Activated CD4-positive, alpha-beta T cell treated with anti-CD3 and anti-CD28 coated beads for 36 hours (primary cell): ENCODE measurements around the gene KCNAB1. TPM values are rescaled to one million over a fixed set of nuclear protein-coding genes. Genes with fewer than 3 reads are reported as not detected.
"Not testable (repeated sequence)": the region's sequence is repeated elsewhere in the genome, so short reads cannot be mapped to it uniquely, and the experiment has no call there.

Experiments used
- ATAC-seq: fragments of 200-7000 bp; cut with Tn5 transposase; one replicate; pipeline ENCODE4 v1.10.0; 2021; ENCODE audit warnings: mild to moderate bottlenecking, moderate library complexity
- CTCF ChIA-PET: fragments of 350-600 bp; sonication (Branson Sonifier 250); formaldehyde crosslinking; loops from one replicate; lab custom pipeline; 2021; ENCODE audit warnings: antibody characterized with exemption; lab: Charles Lee
- POLR2A ChIA-PET: fragments of 350-600 bp; sonication (Branson Sonifier 250); formaldehyde crosslinking; loops from one replicate; lab custom pipeline; 2021; ENCODE audit warnings: antibody characterized with exemption, inconsistent platforms; lab: Charles Lee
- DNase-seq: peaks from one replicate; pipeline ENCODE4 v3.0.0-alpha.2; 2020
- H3K27ac Mint-ChIP-seq: one replicate; pipeline ENCODE4 v1.8.0; 2021; ENCODE audit warnings: mixed read lengths
- H3K27me3 Mint-ChIP-seq: one replicate; pipeline ENCODE4 v1.8.0; 2021; ENCODE audit warnings: mixed read lengths
- H3K36me3 Mint-ChIP-seq: one replicate; pipeline ENCODE4 v1.8.0; 2021; ENCODE audit warnings: low read depth, mixed read lengths
- H3K4me1 Mint-ChIP-seq: one replicate; pipeline ENCODE4 v1.8.0; 2021; ENCODE audit warnings: mixed read lengths
- H3K4me3 Mint-ChIP-seq: one replicate; pipeline ENCODE4 v1.8.0; 2021; ENCODE audit warnings: mild to moderate bottlenecking, moderate library complexity, mixed read lengths
- H3K9me3 Mint-ChIP-seq: one replicate; pipeline ENCODE4 v1.8.0; 2021; ENCODE audit warnings: low read depth, mixed read lengths
- intact Hi-C, 2 experiments: fragments of 100-400 bp; cut with DNase I in 1 of 2; cut with micrococcal nuclease in 1 of 2; formaldehyde crosslinking; loops; one replicate each; pipeline versions ENCODE4 v1.14.2 to v1.15.1; 2022 to 2024; cut with DNase I, micrococcal nuclease
- total RNA-seq, 2 experiments: library from RNA; stranded (reverse); gene quantifications; one replicate each; pipeline ENCODE4 v1.2.3, GENCODE V29; 2021

The KCNAB1 gene
- total RNA-seq, 2 experiments from 2014 or later = not detected

DNA sequence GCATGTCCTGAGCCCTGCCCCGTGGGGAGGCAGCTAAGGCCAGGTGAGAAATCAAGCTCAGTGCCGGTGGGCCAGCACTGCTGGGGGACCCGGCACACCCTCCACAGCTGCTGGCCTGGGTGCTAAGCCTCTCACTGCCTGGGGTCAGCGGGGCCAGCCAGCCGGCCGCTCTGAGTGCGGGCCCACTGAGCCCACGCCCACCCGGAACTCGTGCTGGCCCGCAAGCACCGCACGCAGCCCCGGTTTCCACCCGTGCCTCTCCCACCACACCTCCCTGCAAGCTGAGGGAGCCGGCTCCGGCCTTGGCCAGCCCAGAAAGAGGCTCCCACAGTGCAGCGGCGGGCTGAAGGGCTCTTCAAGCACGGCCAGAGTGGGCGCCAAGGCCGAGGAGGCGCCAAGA lies 103.7 kb downstream of the KCNAB1 start:
- peaks cover 24% of the 10 kb centered on the region for H3K27me3 Mint-ChIP-seq
- H3K4me3 Mint-ChIP-seq, H3K4me1 Mint-ChIP-seq, H3K36me3 Mint-ChIP-seq, intact Hi-C loops, ATAC-seq, POLR2A ChIA-PET, DNase-seq, H3K27ac Mint-ChIP-seq, H3K9me3 Mint-ChIP-seq: not testable (repeated sequence)
- CTCF ChIA-PET = interaction anchor here (1.3 kb wide), 1 partner anchor 99 kb away, joined by 3 read pairs; no protein-coding TSS in a partner anchor

DNA sequence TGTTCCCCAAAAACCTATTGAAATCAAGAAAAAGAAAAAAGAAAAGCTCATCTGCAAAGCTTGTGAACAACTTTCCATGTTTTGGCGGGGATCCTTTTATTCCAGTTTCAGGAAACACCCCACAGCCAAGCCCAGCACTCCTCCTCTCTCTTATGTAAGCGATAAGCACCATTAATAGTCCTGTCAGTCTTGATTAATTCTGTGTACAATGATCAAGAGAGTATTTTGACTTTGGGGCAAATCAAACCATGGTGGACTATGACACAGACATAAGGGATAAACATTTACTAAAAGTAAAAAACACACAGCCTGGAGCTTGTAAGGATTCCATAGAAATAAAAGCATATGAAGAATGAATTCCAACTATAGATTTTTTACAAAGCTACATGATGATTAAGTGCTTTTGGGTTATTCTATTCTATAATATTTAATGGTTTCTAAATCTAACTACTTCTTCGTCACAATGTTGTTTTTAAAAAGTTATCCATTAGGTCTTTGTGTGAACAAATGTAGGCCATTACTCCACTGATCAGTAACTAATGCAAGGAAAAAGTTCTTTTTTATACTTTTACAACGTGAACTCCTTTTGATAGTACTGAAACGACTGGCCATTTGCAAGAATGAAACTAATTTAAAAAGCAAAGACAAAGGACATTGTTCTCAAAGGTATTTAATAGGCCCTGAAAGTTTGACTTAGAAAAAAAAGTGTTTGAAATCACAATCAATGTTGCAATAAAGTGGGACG lies 106.5 kb downstream of the KCNAB1 start:
- no peak overlapping the region for H3K4me3 Mint-ChIP-seq
- intact Hi-C loops = no loop called here
- no peak overlapping the region for H3K27ac Mint-ChIP-seq
- POLR2A ChIA-PET = no interaction called here
- no peak for ATAC-seq
- no peak for DNase-seq
- peaks cover 15% of the 10 kb centered on the region for H3K27me3 Mint-ChIP-seq
- no peaks in the 10 kb centered on the region for H3K9me3 Mint-ChIP-seq
- CTCF ChIA-PET = interaction anchor here (1.1 kb wide), 1 partner anchor 76 kb away, joined by 3 read pairs; no protein-coding TSS in a partner anchor
- H3K4me1 Mint-ChIP-seq = no peaks in the 10 kb centered on the region
- no peaks in the 10 kb centered on the region for H3K36me3 Mint-ChIP-seq

DNA sequence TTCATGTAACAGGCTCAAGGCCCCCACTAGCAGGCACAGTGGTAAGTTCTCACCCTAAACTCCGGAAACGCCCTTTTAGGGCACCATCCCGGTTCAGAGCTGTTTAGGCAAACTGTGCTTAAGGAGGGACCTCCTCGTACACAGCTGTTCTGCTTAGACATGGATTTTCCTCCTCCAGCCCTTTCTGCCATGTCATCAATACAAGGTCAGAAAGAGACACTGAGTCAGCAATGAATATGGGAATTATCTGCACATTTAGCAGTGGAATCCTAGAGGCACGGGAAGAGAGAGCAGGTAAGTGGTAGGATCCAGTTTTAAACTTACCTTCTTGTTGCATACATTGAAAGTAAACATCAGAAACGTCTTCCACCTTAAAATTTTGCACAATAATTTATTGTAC lies 107.3 kb downstream of the KCNAB1 start:
- POLR2A ChIA-PET = no interaction called here
- no peak for ATAC-seq
- CTCF ChIA-PET = no interaction called here
- no peaks in the 10 kb centered on the region for H3K9me3 Mint-ChIP-seq
- DNase-seq = no peak
- intact Hi-C loops = no loop called here
- H3K4me3 Mint-ChIP-seq = no peak overlapping the region
- H3K27ac Mint-ChIP-seq = no peak overlapping the region
- no peaks in the 10 kb centered on the region for H3K36me3 Mint-ChIP-seq
- H3K27me3 Mint-ChIP-seq = peaks cover 9% of the 10 kb centered on the region
- H3K4me1 Mint-ChIP-seq = no peaks in the 10 kb centered on the region

DNA sequence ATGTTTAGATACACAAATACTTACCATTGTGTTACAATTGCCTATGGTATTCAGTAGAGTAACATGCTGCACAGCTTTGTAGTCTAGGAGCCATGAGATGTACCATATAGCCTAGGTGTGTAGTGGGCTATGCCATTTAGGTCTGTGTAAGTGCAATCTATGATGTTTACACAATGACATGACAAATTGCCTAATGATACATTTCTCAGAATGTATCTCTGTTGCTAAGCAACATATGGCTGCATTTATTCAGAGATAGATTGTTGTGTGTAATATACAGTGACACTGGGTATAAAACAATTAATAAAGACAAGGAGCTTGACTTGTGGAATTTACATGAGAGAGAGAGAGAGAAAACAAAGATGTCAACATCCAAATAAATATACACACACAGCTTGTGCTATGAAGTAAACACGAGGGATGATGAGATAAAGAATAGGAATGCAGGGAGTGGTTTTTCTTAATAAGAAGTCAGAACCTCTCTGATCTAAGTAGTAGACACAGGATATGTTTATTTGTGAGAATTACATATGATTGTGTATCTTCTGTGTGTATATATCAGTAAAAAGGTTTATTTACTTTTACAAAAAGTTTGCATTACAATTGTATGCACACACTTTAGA lies 110.0 kb downstream of the KCNAB1 start:
- no peak overlapping the region for H3K27ac Mint-ChIP-seq
- H3K9me3 Mint-ChIP-seq = no peaks in the 10 kb centered on the region
- H3K4me3 Mint-ChIP-seq = no peak overlapping the region
- H3K27me3 Mint-ChIP-seq = peaks cover 17% of the 10 kb centered on the region
- DNase-seq (no peak), ATAC-seq (no peak)
- CTCF ChIA-PET = interaction anchor here (0.9 kb wide), 1 partner anchor 46 kb away, joined by 4 read pairs; no protein-coding TSS in a partner anchor
- H3K4me1 Mint-ChIP-seq = no peaks in the 10 kb centered on the region
- no peaks in the 10 kb centered on the region for H3K36me3 Mint-ChIP-seq
- intact Hi-C loops = no loop called here
- POLR2A ChIA-PET = no interaction called here

DNA sequence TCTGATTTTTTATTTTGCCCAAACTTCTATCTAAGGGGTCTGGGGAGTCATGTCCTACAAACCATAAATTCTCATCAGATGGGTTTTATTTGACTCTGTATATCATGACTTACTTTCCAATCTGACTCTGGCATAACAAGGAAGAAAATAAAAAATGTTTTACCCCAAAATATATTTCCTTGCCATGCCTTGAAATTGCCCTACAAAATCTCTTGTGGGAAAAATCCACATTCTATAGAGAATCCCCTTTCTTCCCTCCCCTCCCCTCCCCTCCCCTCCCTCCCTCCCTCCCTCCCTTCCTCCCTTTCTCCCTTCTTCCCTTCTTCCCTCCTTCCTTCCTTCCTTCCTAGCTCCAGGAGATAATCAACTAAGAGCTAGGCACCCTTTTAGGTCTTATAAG lies 110.8 kb downstream of the KCNAB1 start:
- peaks cover 16% of the 10 kb centered on the region for H3K27me3 Mint-ChIP-seq
- CTCF ChIA-PET = interaction anchor here (0.9 kb wide), 1 partner anchor 45 kb away, joined by 4 read pairs; no protein-coding TSS in a partner anchor
- H3K4me1 Mint-ChIP-seq, H3K27ac Mint-ChIP-seq, H3K9me3 Mint-ChIP-seq, POLR2A ChIA-PET, H3K4me3 Mint-ChIP-seq, H3K36me3 Mint-ChIP-seq, DNase-seq, intact Hi-C loops, ATAC-seq: not testable (repeated sequence)

DNA sequence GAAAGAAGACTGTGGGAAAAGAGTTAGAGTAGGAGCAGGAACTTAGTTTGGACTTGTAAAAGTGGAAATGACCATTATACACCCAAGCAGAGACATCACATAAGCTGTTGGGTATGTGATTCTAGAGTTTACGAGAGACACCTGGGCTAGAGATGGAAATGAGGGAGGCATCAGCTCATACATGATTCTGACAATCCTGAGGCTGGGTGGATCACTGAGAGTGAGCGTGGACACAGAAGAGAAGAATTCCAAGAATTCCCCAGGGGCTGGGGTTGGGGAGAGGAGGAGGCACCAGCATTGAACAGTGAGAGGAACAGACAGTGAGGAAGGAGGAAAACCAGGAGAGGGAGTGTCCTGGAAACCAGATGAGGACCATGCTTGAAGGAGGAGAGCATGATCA lies 113.5 kb downstream of the KCNAB1 start:
- no peak overlapping the region for H3K27ac Mint-ChIP-seq
- no peaks in the 10 kb centered on the region for H3K9me3 Mint-ChIP-seq
- H3K36me3 Mint-ChIP-seq = no peaks in the 10 kb centered on the region
- ChIA-PET POLR2A (no interaction called here), CTCF (no interaction called here)
- intact Hi-C loops = no loop called here
- no peak overlapping the region for H3K4me3 Mint-ChIP-seq
- H3K27me3 Mint-ChIP-seq = peaks cover 18% of the 10 kb centered on the region
- DNase-seq (no peak), ATAC-seq (no peak)
- no peaks in the 10 kb centered on the region for H3K4me1 Mint-ChIP-seq

DNA sequence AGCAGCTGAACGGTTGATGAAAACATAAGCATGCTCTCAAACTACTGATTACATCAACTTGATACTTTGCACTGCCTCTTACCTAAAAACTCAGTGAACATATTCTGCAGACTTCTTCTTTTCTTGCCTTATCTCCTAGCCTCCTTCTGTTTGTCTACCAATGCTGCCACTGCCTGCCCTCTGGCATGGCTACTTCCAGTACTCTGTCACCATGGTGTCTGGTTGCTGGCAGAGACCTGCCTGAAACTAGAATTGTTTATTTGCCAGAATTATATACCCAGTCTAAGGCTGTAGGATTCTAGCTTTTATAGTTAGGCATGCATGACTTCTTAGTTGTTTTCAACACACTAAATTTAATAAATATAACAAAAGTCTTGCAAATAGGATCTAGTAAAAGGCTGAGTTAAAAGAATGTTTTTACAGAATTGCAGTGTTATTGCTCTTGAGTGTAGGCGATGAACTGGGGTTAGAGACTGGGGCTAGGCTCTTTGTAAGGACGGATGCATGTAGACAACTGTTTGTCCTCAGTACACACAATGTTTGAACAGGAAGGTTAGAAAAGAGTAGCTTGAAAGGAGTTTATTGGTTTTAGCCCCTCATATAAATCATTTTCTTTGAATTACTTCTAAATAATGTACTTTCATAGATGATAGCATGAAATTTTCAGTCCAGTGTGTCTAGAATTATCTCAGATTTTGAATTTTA lies 116.3 kb downstream of the KCNAB1 start:
- ChIA-PET POLR2A (no interaction called here), CTCF (no interaction called here)
- Mint-ChIP-seq H3K27ac (no peak overlapping the region), H3K4me3 (no peak overlapping the region), H3K27me3 (peaks cover 13% of the 10 kb centered on the region), H3K9me3 (no peaks in the 10 kb centered on the region), H3K36me3 (no peaks in the 10 kb centered on the region), H3K4me1 (no peaks in the 10 kb centered on the region)
- no peak for DNase-seq
- intact Hi-C loops = no loop called here
- ATAC-seq = no peak

DNA sequence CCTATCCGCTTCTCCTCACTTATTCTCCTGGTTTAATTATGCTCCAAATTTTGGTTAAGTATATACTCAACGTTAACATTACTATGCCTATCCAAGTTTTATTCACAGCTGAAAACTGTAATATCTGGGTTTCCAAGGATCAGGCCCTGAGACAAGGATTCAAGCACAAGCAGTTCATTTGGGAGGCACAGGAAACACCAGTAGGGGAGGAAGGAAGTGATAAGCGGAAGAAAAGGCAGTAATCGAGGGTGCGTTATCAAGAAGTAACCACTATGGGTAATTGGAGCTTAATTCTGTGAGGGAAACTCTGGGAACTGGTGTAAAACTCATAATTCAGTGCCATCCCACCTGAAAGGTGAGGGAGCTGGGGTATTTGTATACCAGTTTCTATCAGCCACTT lies 120.3 kb downstream of the KCNAB1 start:
- H3K9me3 Mint-ChIP-seq = no peaks in the 10 kb centered on the region
- H3K4me3 Mint-ChIP-seq = no peak overlapping the region
- DNase-seq (no peak), ATAC-seq (no peak)
- peaks cover 9% of the 10 kb centered on the region for H3K27me3 Mint-ChIP-seq
- no peak overlapping the region for H3K27ac Mint-ChIP-seq
- intact Hi-C loops = no loop called here
- H3K4me1 Mint-ChIP-seq = no peaks in the 10 kb centered on the region
- ChIA-PET CTCF (no interaction called here), POLR2A (no interaction called here)
- H3K36me3 Mint-ChIP-seq = no peaks in the 10 kb centered on the region

DNA sequence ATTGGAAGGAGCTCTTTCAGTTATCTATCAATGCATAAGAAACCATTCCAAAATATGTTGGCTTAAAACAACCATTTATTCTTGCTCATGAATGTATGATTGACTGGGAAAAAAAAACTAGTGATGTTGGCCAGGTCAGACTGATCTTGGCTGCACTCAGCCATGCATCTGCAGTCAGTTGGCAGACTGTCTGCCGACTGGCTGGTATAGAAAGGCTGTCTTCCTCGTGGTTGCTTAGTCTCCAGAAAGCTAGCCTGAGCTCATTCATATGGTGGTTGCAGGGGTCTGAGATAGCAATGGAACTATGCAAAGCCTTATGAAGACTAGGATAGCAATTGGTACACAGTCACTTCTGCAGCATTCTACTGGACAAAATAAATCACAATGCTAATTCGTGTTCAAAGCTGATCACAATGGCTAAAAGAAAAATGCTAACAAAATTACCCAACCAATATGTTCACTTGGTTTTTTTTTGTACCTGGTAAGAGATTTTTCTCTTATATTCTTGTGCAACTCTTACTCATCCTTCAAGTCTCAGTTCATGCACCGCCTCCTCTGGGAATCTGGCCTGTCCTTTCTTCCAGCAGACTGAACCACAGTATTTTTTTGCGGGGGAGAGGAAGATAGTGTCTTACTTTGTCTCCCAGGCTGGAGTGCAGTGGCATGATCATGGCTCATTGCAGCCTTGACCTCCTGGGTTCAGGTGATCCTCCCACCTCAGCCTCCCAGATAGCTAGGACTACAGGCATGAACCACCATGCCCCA lies 126.8 kb downstream of the KCNAB1 start:
- H3K4me1 Mint-ChIP-seq = no peaks in the 10 kb centered on the region
- intact Hi-C loops = no loop called here
- H3K27me3 Mint-ChIP-seq = peaks cover 15% of the 10 kb centered on the region
- H3K27ac Mint-ChIP-seq = no peak overlapping the region
- no peak for DNase-seq
- CTCF ChIA-PET = no interaction called here
- no peaks in the 10 kb centered on the region for H3K36me3 Mint-ChIP-seq
- no peak overlapping the region for H3K4me3 Mint-ChIP-seq
- no peaks in the 10 kb centered on the region for H3K9me3 Mint-ChIP-seq
- no peak for ATAC-seq
- POLR2A ChIA-PET = no interaction called here

DNA sequence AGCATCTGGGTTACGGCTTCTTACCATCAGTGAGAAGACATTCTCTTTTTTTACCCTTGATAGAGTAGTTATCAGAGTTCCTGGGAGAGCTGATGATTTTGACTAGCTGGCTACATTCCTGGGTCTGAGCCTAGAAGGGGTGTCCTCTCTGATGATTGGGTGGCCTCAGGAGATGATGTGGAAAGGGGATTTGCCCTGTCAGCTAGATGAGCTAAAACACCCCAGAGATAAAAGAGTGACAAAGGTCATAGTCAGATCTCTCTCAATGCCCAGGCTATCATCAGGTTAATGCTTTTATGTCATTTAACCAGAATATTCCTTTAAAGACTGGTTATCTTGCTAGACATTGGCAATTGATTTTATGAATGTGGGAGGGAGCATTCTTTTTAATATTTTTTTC lies 130.2 kb downstream of the KCNAB1 start:
- H3K4me3 Mint-ChIP-seq = no peak overlapping the region
- ATAC-seq (no peak), DNase-seq (no peak)
- H3K4me1 Mint-ChIP-seq = no peaks in the 10 kb centered on the region
- ChIA-PET POLR2A (no interaction called here), CTCF (interaction anchor here (0.7 kb wide), 1 partner anchor 1799 kb away, joined by 4 read pairs; no protein-coding TSS in a partner anchor)
- intact Hi-C loops = no loop called here
- peaks cover 11% of the 10 kb centered on the region for H3K27me3 Mint-ChIP-seq
- no peak overlapping the region for H3K27ac Mint-ChIP-seq
- H3K9me3 Mint-ChIP-seq = no peaks in the 10 kb centered on the region
- H3K36me3 Mint-ChIP-seq = no peaks in the 10 kb centered on the region

DNA sequence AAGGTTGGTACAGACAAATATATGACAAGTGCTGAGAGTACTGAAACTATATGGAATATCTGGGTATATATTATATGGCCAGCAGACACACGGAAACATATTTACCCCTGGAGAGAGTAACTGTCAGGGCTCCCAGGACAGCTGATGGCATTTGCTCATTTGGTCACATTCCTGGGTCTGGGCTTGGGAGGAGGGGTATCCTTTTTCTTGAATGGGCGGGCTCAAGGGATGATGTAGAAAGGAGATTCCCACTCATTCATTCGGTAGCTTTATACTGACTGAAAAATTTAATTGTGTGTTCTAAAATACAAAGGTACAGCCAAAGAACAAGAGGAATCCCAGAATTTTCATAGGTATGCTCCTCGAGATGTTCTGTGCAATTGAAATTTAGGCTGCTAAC lies 131.0 kb downstream of the KCNAB1 start:
- no peak overlapping the region for H3K27ac Mint-ChIP-seq
- H3K27me3 Mint-ChIP-seq = peaks cover 8% of the 10 kb centered on the region
- no peak overlapping the region for H3K4me3 Mint-ChIP-seq
- CTCF ChIA-PET = no interaction called here
- DNase-seq = no peak
- no peak for ATAC-seq
- intact Hi-C loops = no loop called here
- POLR2A ChIA-PET = no interaction called here
- H3K4me1 Mint-ChIP-seq = no peaks in the 10 kb centered on the region
- H3K36me3 Mint-ChIP-seq = no peaks in the 10 kb centered on the region
- no peaks in the 10 kb centered on the region for H3K9me3 Mint-ChIP-seq
